GM10266 (cell line): ENCODE results near the gene ELP4.
A peak's percentile ranks its signal among the peaks of the same experiment; 100 is the strongest.

Experiments used
- DNase-seq: peaks from one replicate; pipeline ENCODE4 v3.0.0; 2012; ENCODE audit errors: extremely low spot score
- TF ChIP-seq, protein P1 (sequence below): IDR thresholded peaks from 2 replicates; pipeline ENCODE4 v1.5.1; 2012; ENCODE audit warnings: mild to moderate bottlenecking, low read depth; ENCODE audit not compliant: control insufficient read depth, insufficient read depth; ENCODE audit errors: missing control alignments

Gene ELP4, protein sequence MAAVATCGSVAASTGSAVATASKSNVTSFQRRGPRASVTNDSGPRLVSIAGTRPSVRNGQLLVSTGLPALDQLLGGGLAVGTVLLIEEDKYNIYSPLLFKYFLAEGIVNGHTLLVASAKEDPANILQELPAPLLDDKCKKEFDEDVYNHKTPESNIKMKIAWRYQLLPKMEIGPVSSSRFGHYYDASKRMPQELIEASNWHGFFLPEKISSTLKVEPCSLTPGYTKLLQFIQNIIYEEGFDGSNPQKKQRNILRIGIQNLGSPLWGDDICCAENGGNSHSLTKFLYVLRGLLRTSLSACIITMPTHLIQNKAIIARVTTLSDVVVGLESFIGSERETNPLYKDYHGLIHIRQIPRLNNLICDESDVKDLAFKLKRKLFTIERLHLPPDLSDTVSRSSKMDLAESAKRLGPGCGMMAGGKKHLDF

GRCh38 chr11:31509429-31510345 is at the start of gene ELP4, which contains the start of gene IMMP1L:
TSS of gene ELP4 (plus strand) at chr11:31509767. CDS start at chr11:31509785, 18 bp downstream.
TSS of gene IMMP1L (minus strand) at chr11:31509622. CDS start at chr11:31463276, 46,346 bp downstream.
- TF ChIP-seq, protein P1, sequence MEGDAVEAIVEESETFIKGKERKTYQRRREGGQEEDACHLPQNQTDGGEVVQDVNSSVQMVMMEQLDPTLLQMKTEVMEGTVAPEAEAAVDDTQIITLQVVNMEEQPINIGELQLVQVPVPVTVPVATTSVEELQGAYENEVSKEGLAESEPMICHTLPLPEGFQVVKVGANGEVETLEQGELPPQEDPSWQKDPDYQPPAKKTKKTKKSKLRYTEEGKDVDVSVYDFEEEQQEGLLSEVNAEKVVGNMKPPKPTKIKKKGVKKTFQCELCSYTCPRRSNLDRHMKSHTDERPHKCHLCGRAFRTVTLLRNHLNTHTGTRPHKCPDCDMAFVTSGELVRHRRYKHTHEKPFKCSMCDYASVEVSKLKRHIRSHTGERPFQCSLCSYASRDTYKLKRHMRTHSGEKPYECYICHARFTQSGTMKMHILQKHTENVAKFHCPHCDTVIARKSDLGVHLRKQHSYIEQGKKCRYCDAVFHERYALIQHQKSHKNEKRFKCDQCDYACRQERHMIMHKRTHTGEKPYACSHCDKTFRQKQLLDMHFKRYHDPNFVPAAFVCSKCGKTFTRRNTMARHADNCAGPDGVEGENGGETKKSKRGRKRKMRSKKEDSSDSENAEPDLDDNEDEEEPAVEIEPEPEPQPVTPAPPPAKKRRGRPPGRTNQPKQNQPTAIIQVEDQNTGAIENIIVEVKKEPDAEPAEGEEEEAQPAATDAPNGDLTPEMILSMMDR = no peak
- DNase-seq = peak; percentile 93

GRCh38 chr11:31464436-31464835 is 45.1 kb upstream of the ELP4 start:
- no peak for DNase-seq
- TF ChIP-seq, protein P1 = no peak

DNA sequence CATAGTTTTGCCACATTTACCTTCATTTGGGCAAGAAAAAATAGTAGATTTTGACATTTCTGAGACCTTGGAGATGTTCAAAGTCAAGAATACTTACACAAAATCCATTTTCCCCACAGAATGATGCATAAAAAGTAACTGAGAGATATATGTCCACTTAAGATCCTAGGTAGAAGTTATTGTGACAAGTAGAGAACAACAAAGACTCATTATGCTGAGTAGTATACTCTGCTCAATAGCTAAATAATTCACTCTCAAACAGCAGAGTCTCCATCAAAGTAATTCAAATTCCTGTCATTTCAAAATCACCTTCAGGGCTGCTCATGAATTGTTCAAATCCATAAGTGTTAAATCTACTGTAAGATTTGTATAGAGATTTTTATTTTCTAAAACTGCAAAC is 35.5 kb upstream of the ELP4 start:
- TF ChIP-seq, protein P1 = no peak
- DNase-seq = no peak

DNA sequence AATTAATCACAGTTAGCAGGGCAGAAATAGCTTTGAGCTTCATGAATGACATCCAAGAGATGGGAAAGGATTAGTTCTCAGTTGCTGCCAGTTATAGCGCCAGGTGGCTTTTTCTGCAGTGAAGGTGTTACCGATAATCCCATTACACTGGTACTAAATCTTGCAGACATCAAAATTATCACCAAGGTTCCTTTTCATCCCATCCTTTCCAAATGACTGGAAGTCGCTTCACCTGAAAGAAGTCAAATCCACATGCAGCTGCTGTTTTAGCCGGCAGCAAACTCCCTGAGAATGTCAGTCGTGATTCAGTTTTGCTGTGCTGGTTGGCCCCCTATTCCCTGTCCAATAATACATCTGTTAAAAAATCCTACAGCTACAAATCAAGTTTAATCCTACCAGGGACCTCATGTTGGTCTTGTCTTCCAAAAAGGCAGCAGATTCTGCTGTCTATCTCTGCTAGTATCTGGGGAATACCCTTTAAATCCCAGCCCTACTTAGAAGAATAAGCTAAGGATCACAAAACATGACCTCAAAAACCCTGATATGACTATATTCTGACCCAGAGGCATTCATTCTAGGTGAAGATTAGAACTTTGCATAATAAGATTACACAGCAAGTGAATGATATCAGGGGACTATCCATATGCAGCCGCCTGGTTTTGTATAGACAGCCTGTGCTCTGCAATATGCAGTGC is 31.9 kb upstream of the ELP4 start:
- TF ChIP-seq, protein P1 = no peak

DNA sequence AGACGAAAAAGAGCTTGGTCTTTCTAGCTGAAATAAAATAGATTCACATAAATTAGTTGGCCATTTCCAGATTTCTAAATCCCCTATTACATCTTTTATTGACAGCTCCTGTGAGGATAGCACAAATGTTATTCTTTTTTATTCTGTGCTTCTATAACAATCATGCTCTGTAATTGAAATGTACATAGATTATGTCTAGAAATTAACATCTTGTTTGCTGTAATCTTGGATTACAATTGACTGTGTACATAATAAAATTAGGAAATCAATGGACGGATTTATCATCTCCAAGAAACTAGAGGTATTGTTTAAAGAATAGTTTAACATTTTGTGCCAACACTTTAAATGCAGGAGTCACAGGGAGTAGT is 31.4 kb upstream of the ELP4 start:
- TF ChIP-seq, protein P1 = no peak
- no peak for DNase-seq

More for the DNA sequence above, 31.9 kb upstream of the ELP4 start:
- no peak for DNase-seq

GRCh38 chr11:31479066-31479465 is 30.5 kb upstream of the ELP4 start:
- TF ChIP-seq, protein P1 = no peak
- DNase-seq = no peak
